A549 (cell line): Measurements from ENCODE around the gene PPP2R2D.

Experiments used
- CEBPB ChIP-seq, 2 experiments: fragments of >200 bp in 1 of 2; sonication (Bioruptor Twin) in 1 of 2; formaldehyde crosslinking in 1 of 2; IDR thresholded peaks; 2 replicates each; pipeline ENCODE4 v1.6.1; 2012 to 2016
- EP300 ChIP-seq, 2 experiments: fragments of >200 bp; sonication (Bioruptor Twin); formaldehyde crosslinking; IDR thresholded peaks; 2 replicates in 1 of 2; 3 replicates in 1 of 2; pipeline ENCODE4 v1.6.1; 2016 to 2017
- ESRRA ChIP-seq: fragments of 150-350 bp; IDR thresholded peaks from 2 replicates; pipeline ENCODE4 v1.6.1; 2014; ENCODE audit warnings: mild to moderate bottlenecking, low read length, borderline replicate concordance
- HDAC2 ChIP-seq: fragments of 200-600 bp; sonication (generic); IDR thresholded peaks from 2 replicates; pipeline ENCODE4 v1.6.1; 2016
- HOXB5 ChIP-seq: fragments of 250-450 bp; sonication (Bioruptor Pico); IDR thresholded peaks from 2 replicates; pipeline ENCODE4 v1.5.0; 2020; ENCODE audit warnings: mild to moderate bottlenecking, moderate library complexity
- KDM5A ChIP-seq: fragments of 200-600 bp; sonication (generic); IDR thresholded peaks from 2 replicates; pipeline ENCODE4 v1.6.1; 2016; ENCODE audit warnings: antibody characterized with exemption, mild to moderate bottlenecking
- MAFK ChIP-seq: fragments of 450-650 bp; IDR thresholded peaks from 2 replicates; pipeline ENCODE4 v1.6.1; 2014; ENCODE audit not compliant: partially characterized antibody
- POLR2A ChIP-seq: IDR thresholded peaks from 2 replicates; pipeline ENCODE4 v1.6.1; 2012; ENCODE audit warnings: mild to moderate bottlenecking, low read length
- RAD21 ChIP-seq, 2 experiments: fragments of >200 bp in 1 of 2; sonication (Bioruptor Twin) in 1 of 2; formaldehyde crosslinking in 1 of 2; IDR thresholded peaks in 1 of 2; conservative IDR thresholded peaks in 1 of 2; 2 replicates in 1 of 2; 3 replicates in 1 of 2; pipeline ENCODE4 v1.6.1; 2012 to 2018; ENCODE audit warnings: inconsistent platforms in 1 of 2
- SREBF2 ChIP-seq: fragments of 450-650 bp; IDR thresholded peaks from 2 replicates; pipeline ENCODE4 v1.6.1; 2014; ENCODE audit warnings: mild to moderate bottlenecking, moderate library complexity
- TF ChIP-seq, protein P1 (sequence below): fragments of >200 bp; sonication (Bioruptor Twin); formaldehyde crosslinking; IDR thresholded peaks from 3 replicates; pipeline ENCODE4 v1.5.1; 2016
- TF ChIP-seq, protein P2 (sequence below): fragments of 150-350 bp; IDR thresholded peaks from 2 replicates; pipeline ENCODE4 v1.6.1; 2014; ENCODE audit warnings: low read depth, mild to moderate bottlenecking, low read length
- TF ChIP-seq, protein P3 (sequence below): fragments of 200-600 bp; sonication (generic); IDR thresholded peaks from 2 replicates; pipeline ENCODE4 v1.6.1; 2016; ENCODE audit warnings: antibody characterized with exemption, mild to moderate bottlenecking, moderate library complexity

DNA sequence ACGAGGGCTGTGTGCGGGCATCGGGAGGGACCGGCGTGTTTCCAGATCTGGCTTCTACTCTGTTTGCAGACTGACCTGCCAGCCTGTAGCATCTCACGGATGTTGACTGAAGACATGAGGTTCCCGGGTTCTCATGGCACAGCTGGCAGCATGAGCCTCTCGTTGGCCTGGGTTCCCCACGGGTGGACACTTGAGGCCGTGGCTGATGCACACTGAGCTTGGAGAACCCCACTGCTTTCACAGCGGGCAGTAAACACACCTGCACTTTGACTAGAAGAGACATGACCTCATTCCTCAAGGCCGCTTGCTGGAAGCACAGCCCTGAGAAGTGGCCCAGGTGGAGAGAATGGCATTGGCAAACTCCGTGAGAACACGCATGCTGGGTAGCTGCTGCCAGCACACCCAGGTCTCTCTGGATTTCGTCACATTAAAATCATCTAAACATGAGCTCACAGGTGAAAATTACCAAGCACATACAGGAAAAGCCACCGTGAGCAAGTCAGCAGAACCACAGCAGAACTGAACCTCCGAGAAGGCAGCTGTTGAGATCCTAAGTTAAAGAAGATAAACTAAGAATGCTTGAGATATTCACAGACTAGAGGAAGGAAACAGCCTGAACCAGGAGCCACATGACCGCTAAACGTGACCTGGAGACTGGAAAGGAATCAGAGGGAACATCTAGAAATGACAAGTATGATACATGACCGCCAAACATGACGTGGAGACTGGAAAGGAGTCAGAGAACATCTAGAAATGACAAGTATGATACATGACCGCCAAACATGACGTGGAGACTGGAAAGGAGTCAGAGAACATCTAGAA, 48.4 kb downstream of the PPP2R2D start:
- TF ChIP-seq POLR2A (no peak), SREBF2 (no peak), HOXB5 (no peak), KDM5A (no peak), EP300 (IDR thresholded peaks at IDR 0.05) (no peak), HDAC2 (no peak), MAFK (no peak), ESRRA (no peak), CEBPB (IDR thresholded peaks at IDR 0.05) (no peak), RAD21 (conservative IDR thresholded peaks at IDR 0.05 in 1 of 2, IDR thresholded peaks at IDR 0.05 in 1 of 2) (no peak)
- TF ChIP-seq, protein P1, sequence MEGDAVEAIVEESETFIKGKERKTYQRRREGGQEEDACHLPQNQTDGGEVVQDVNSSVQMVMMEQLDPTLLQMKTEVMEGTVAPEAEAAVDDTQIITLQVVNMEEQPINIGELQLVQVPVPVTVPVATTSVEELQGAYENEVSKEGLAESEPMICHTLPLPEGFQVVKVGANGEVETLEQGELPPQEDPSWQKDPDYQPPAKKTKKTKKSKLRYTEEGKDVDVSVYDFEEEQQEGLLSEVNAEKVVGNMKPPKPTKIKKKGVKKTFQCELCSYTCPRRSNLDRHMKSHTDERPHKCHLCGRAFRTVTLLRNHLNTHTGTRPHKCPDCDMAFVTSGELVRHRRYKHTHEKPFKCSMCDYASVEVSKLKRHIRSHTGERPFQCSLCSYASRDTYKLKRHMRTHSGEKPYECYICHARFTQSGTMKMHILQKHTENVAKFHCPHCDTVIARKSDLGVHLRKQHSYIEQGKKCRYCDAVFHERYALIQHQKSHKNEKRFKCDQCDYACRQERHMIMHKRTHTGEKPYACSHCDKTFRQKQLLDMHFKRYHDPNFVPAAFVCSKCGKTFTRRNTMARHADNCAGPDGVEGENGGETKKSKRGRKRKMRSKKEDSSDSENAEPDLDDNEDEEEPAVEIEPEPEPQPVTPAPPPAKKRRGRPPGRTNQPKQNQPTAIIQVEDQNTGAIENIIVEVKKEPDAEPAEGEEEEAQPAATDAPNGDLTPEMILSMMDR, result no peak
- TF ChIP-seq, protein P2, sequence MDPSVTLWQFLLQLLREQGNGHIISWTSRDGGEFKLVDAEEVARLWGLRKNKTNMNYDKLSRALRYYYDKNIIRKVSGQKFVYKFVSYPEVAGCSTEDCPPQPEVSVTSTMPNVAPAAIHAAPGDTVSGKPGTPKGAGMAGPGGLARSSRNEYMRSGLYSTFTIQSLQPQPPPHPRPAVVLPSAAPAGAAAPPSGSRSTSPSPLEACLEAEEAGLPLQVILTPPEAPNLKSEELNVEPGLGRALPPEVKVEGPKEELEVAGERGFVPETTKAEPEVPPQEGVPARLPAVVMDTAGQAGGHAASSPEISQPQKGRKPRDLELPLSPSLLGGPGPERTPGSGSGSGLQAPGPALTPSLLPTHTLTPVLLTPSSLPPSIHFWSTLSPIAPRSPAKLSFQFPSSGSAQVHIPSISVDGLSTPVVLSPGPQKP, result no peak
- TF ChIP-seq, protein P3, sequence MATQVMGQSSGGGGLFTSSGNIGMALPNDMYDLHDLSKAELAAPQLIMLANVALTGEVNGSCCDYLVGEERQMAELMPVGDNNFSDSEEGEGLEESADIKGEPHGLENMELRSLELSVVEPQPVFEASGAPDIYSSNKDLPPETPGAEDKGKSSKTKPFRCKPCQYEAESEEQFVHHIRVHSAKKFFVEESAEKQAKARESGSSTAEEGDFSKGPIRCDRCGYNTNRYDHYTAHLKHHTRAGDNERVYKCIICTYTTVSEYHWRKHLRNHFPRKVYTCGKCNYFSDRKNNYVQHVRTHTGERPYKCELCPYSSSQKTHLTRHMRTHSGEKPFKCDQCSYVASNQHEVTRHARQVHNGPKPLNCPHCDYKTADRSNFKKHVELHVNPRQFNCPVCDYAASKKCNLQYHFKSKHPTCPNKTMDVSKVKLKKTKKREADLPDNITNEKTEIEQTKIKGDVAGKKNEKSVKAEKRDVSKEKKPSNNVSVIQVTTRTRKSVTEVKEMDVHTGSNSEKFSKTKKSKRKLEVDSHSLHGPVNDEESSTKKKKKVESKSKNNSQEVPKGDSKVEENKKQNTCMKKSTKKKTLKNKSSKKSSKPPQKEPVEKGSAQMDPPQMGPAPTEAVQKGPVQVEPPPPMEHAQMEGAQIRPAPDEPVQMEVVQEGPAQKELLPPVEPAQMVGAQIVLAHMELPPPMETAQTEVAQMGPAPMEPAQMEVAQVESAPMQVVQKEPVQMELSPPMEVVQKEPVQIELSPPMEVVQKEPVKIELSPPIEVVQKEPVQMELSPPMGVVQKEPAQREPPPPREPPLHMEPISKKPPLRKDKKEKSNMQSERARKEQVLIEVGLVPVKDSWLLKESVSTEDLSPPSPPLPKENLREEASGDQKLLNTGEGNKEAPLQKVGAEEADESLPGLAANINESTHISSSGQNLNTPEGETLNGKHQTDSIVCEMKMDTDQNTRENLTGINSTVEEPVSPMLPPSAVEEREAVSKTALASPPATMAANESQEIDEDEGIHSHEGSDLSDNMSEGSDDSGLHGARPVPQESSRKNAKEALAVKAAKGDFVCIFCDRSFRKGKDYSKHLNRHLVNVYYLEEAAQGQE, result no peak
